CD4-positive, alpha-beta memory T cell (primary cell): ENCODE measurements around the gene MNAT1. TPM values are rescaled to one million over a fixed set of nuclear protein-coding genes. Genes with fewer than 3 reads are reported as not detected.

Experiments used
- CTCF ChIA-PET: fragments of 350-600 bp; sonication (Branson Sonifier 250); formaldehyde crosslinking; loops from one replicate; lab custom pipeline; 2021; ENCODE audit warnings: inconsistent platforms; ENCODE audit not compliant: partially characterized antibody; lab: Charles Lee
- POLR2A ChIA-PET: fragments of 350-600 bp; sonication (Branson Sonifier 250); formaldehyde crosslinking; loops from one replicate; lab custom pipeline; 2021; ENCODE audit not compliant: partially characterized antibody; lab: Charles Lee
- DNase-seq, 5 donors: peaks; one replicate each; pipeline versions ENCODE4 v3.0.0 to v3.0.0-alpha.2; 2020 to 2022; ENCODE audit warnings: mixed read lengths in 1 of 5
- H3K27ac ChIP-seq: one replicate; pipeline ENCODE4 v1.7.0; 2013; ENCODE audit warnings: low read depth, low read length
- H3K27me3 ChIP-seq: 2 replicates; pipeline ENCODE4 v1.7.0; 2013; ENCODE audit warnings: mild to moderate bottlenecking, low read length, moderate library complexity; ENCODE audit not compliant: insufficient read depth
- H3K36me3 ChIP-seq: 2 replicates; pipeline ENCODE4 v1.7.0; 2013; ENCODE audit warnings: mild to moderate bottlenecking, low read length, moderate library complexity; ENCODE audit not compliant: insufficient read depth
- H3K4me1 ChIP-seq: 2 replicates; pipeline ENCODE4 v1.7.0; 2013; ENCODE audit warnings: mild to moderate bottlenecking, low read length, moderate library complexity; ENCODE audit not compliant: insufficient read depth
- H3K4me3 ChIP-seq, 2 donors: one replicate each; pipeline ENCODE4 v1.7.0; 2013; ENCODE audit warnings: low read length in 2 of 2, mild to moderate bottlenecking in 1 of 2
- H3K9me3 ChIP-seq, 2 donors: one replicate each; pipeline ENCODE4 v1.7.0; 2013; ENCODE audit warnings: low read length in 2 of 2, control low read depth in 1 of 2; ENCODE audit not compliant: control insufficient read depth in 1 of 2
- H3K27ac Mint-ChIP-seq, 7 donors: one replicate each; pipeline ENCODE4 v1.8.0; 2020 to 2021; ENCODE audit warnings: mixed read lengths in 7 of 7, mild to moderate bottlenecking in 6 of 7, inconsistent platforms in 3 of 7, moderate library complexity in 3 of 7
- H3K27me3 Mint-ChIP-seq, 2 donors: one replicate each; pipeline ENCODE4 v1.8.0; 2020 to 2021; ENCODE audit warnings: mixed read lengths in 2 of 2
- H3K36me3 Mint-ChIP-seq, 2 donors: one replicate each; pipeline ENCODE4 v1.8.0; 2020 to 2021; ENCODE audit warnings: mixed read lengths in 2 of 2, inconsistent platforms in 1 of 2, mild to moderate bottlenecking in 1 of 2
- H3K4me1 Mint-ChIP-seq, 4 donors: one replicate each; pipeline ENCODE4 v1.8.0; 2020 to 2021; ENCODE audit warnings: mixed read lengths in 4 of 4, mild to moderate bottlenecking in 1 of 4
- H3K4me3 Mint-ChIP-seq, 8 donors: one replicate each; pipeline ENCODE4 v1.8.0; 2020 to 2021; ENCODE audit warnings: mixed read lengths in 8 of 8, mild to moderate bottlenecking in 7 of 8, moderate library complexity in 6 of 8, inconsistent platforms in 3 of 8
- H3K9me3 Mint-ChIP-seq, 8 donors: one replicate each; pipeline ENCODE4 v1.8.0; 2020 to 2021; ENCODE audit warnings: mixed read lengths in 8 of 8, mild to moderate bottlenecking in 5 of 8, inconsistent platforms in 3 of 8, moderate library complexity in 1 of 8
- intact Hi-C: fragments of 100-400 bp; cut with micrococcal nuclease; formaldehyde crosslinking; loops from one replicate; pipeline ENCODE4 v1.15.1; 2023
- polyA plus RNA-seq, 2 donors: library from polyadenylated mRNA; unstranded; fragments of 300-500 nt; fragmentation: Illumina TruSeq; gene quantifications; one replicate each; pipeline ENCODE4 v1.2.3, GENCODE V29; 2021
- total RNA-seq, 2 experiments: library from RNA; stranded (reverse); gene quantifications; one replicate each; pipeline ENCODE4 v1.2.3, GENCODE V29; 2021

MNAT1 gene
- total and polyA plus RNA-seq, 4 experiments from 2014 or later, result 12.6 to 28.7 (median 16.0) TPM

DNA sequence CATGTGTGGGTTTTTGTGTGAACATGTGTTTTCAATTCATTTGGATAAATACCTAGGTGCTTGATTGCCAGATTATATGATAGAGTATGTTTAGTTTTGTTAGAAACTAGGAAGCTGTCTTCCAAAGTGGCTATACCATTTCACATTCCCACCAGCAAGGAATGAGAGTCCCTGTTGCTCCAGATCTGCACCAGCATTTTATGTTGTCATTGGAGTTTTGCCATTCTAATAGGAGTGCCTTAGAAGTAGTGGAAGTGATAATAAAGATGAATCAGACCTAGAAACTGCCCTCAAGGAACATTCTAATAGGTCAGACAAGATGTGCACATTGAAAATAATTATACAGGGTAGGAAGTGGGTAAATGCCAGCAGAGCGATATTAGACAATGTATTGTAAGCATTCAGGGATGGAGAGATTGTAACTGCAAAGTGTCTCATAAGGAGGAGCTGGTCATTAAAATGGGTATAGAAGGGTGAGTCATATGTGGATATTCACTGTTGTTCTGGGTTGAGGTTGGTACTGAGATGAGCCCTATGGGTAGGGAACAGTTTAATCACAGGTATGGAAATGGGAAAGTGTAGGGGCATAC is 71.4 kb downstream of the MNAT1 start:
- Histone ChIP-seq H3K4me3 (no peak overlapping the region), H3K36me3 (no peaks in the 10 kb centered on the region), H3K9me3 (no peaks in the 10 kb centered on the region), H3K27me3 (no peaks in the 10 kb centered on the region), H3K4me1 (no peaks in the 10 kb centered on the region), H3K27ac (no peak overlapping the region)
- H3K9me3 Mint-ChIP-seq, result peaks cover 0 to 2% (median 0%) of the 10 kb centered on the region in 8 donors
- no peaks in the 10 kb centered on the region for H3K27me3 Mint-ChIP-seq
- CTCF ChIA-PET, result no interaction called here
- intact Hi-C loops, result no loop called here
- no peak for DNase-seq
- H3K36me3 Mint-ChIP-seq, result peaks cover 16 to 19% of the 10 kb centered on the region in 2 donors
- POLR2A ChIA-PET, result no interaction called here
- no peaks in the 10 kb centered on the region for H3K4me1 Mint-ChIP-seq
- no peak overlapping the region for H3K4me3 Mint-ChIP-seq
- no peak overlapping the region for H3K27ac Mint-ChIP-seq

DNA sequence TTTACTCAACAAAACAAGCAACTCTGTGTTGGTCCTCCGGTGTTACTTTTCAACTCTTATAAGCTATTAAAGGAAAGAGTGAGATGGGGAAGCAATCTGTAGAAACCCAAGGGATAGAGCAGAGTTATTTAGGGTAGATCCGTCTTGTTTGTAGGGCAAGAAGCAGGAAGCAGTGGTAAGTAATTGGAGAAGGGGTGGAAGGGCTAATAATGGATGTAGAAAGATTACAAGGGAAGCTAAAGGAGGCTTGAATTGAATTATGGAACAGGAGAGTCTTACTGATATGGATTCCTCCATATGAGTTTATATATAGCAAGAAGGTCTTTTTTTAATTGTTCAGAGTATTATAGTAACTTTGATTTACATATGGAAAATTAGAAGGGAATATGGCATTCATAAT is 72.7 kb downstream of the MNAT1 start:
- DNase-seq, result no peak
- intact Hi-C loops, result no loop called here
- Mint-ChIP-seq H3K9me3 (peaks cover 0 to 2% (median 0%) of the 10 kb centered on the region in 8 donors), H3K4me1 (no peaks in the 10 kb centered on the region), H3K4me3 (no peak overlapping the region), H3K27me3 (no peaks in the 10 kb centered on the region), H3K27ac (no peak overlapping the region), H3K36me3 (peaks cover 19 to 24% of the 10 kb centered on the region in 2 donors)
- ChIA-PET POLR2A (no interaction called here), CTCF (no interaction called here)
- no peaks in the 10 kb centered on the region for H3K27me3 ChIP-seq
- H3K4me1 ChIP-seq, result no peaks in the 10 kb centered on the region
- H3K9me3 ChIP-seq, result no peaks in the 10 kb centered on the region
- peaks cover 4% of the 10 kb centered on the region for H3K36me3 ChIP-seq
- H3K27ac ChIP-seq, result no peak overlapping the region
- no peak overlapping the region for H3K4me3 ChIP-seq

GRCh38 chr14:60807971-60808370 is 73.4 kb downstream of the MNAT1 start:
- H3K27ac ChIP-seq, result no peak overlapping the region
- DNase-seq, result no peak
- intact Hi-C loops, result no loop called here
- no peak overlapping the region for H3K27ac Mint-ChIP-seq
- no peak overlapping the region for H3K4me3 Mint-ChIP-seq
- H3K27me3 Mint-ChIP-seq, result no peaks in the 10 kb centered on the region
- POLR2A ChIA-PET, result no interaction called here
- H3K36me3 ChIP-seq, result peaks cover 6% of the 10 kb centered on the region
- H3K9me3 ChIP-seq, result no peaks in the 10 kb centered on the region
- peaks cover 25 to 27% of the 10 kb centered on the region in 2 donors for H3K36me3 Mint-ChIP-seq
- H3K4me1 ChIP-seq, result no peaks in the 10 kb centered on the region
- no peaks in the 10 kb centered on the region for H3K27me3 ChIP-seq
- CTCF ChIA-PET, result no interaction called here
- peaks cover 0 to 2% (median 0%) of the 10 kb centered on the region in 8 donors for H3K9me3 Mint-ChIP-seq
- H3K4me3 ChIP-seq, result no peak overlapping the region
- peaks cover 0 to 2% (median 0%) of the 10 kb centered on the region in 4 donors for H3K4me1 Mint-ChIP-seq

DNA sequence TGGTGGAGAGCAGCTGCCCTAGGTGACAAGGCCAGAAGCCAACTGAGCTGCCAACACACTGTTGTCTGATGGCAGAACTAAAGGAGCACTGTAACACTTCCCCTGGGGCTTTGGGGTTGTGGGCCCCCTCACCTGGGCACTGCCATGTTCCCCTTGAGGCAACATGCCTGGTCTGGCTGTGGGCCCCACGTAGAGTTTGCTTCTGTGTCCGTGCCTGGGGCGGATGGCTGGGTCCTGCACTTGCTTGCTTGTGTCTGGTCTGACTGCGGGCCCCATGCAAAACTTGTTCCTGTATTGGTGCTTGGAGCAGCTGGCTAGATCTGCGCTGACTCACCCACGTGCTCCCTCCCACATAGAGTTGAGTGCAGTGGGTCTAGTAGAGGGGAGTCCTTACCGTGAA is 78.4 kb downstream of the MNAT1 start:
- DNase-seq, result no peak
- no peak overlapping the region for H3K4me3 ChIP-seq
- no peak overlapping the region for H3K27ac ChIP-seq
- no peaks in the 10 kb centered on the region for H3K9me3 ChIP-seq
- Mint-ChIP-seq H3K36me3 (peaks cover 32% of the 10 kb centered on the region in 2 donors), H3K4me3 (no peak overlapping the region), H3K4me1 (peaks cover 0 to 2% (median under 1%) of the 10 kb centered on the region in 4 donors), H3K27me3 (no peaks in the 10 kb centered on the region), H3K27ac (no peak overlapping the region), H3K9me3 (peaks cover 0 to 2% (median 0%) of the 10 kb centered on the region in 8 donors)
- ChIA-PET CTCF (no interaction called here), POLR2A (no interaction called here)
- H3K27me3 ChIP-seq, result no peaks in the 10 kb centered on the region
- H3K4me1 ChIP-seq, result no peaks in the 10 kb centered on the region
- intact Hi-C loops, result no loop called here
- H3K36me3 ChIP-seq, result peaks cover 6% of the 10 kb centered on the region

- peaks cover 0 to 2% (median under 1%) of the 10 kb centered on the region in 4 donors for H3K4me1 Mint-ChIP-seq
- peaks cover 6% of the 10 kb centered on the region for H3K36me3 ChIP-seq
- H3K27ac ChIP-seq, result no peak overlapping the region
- peaks cover 32 to 34% of the 10 kb centered on the region in 2 donors for H3K36me3 Mint-ChIP-seq
- H3K4me3 Mint-ChIP-seq, result no peak overlapping the region
- no peak overlapping the region for H3K27ac Mint-ChIP-seq
- no peaks in the 10 kb centered on the region for H3K27me3 Mint-ChIP-seq
- no peak for DNase-seq
- H3K4me3 ChIP-seq, result no peak overlapping the region
- peaks cover 0 to 2% (median 0%) of the 10 kb centered on the region in 8 donors for H3K9me3 Mint-ChIP-seq
- no peaks in the 10 kb centered on the region for H3K27me3 ChIP-seq
- no peaks in the 10 kb centered on the region for H3K4me1 ChIP-seq
- intact Hi-C loops, result no loop called here
- ChIA-PET POLR2A (no interaction called here), CTCF (no interaction called here)
- no peaks in the 10 kb centered on the region for H3K9me3 ChIP-seq
Observed at GRCh38 chr14:60815371-60815770, 80.8 kb downstream of the MNAT1 start.

- H3K27me3 Mint-ChIP-seq, result no peaks in the 10 kb centered on the region
- no peaks in the 10 kb centered on the region for H3K9me3 Mint-ChIP-seq
- Histone ChIP-seq H3K27ac (no peak overlapping the region), H3K36me3 (peaks cover 4% of the 10 kb centered on the region), H3K4me3 (no peak overlapping the region), H3K27me3 (no peaks in the 10 kb centered on the region), H3K9me3 (no peaks in the 10 kb centered on the region), H3K4me1 (no peaks in the 10 kb centered on the region)
- POLR2A ChIA-PET, result no interaction called here
- no peak overlapping the region for H3K27ac Mint-ChIP-seq
- intact Hi-C loops, result no loop called here
- peaks cover 0 to 2% (median under 1%) of the 10 kb centered on the region in 4 donors for H3K4me1 Mint-ChIP-seq
- CTCF ChIA-PET, result no interaction called here
- DNase-seq, result no peak
- peaks cover 31 to 32% of the 10 kb centered on the region in 2 donors for H3K36me3 Mint-ChIP-seq
- H3K4me3 Mint-ChIP-seq, result no peak overlapping the region
Observed at GRCh38 chr14:60817113-60817512, 82.6 kb downstream of the MNAT1 start.

GRCh38 chr14:60819575-60819974 is 85.0 kb downstream of the MNAT1 start:
- POLR2A ChIA-PET, result no interaction called here

More at GRCh38 chr14:60819575-60819974, 85.0 kb downstream of the MNAT1 start:
- Histone ChIP-seq H3K4me1 (no peaks in the 10 kb centered on the region), H3K36me3 (no peaks in the 10 kb centered on the region), H3K4me3 (no peak overlapping the region), H3K27ac (no peak overlapping the region), H3K9me3 (no peaks in the 10 kb centered on the region), H3K27me3 (no peaks in the 10 kb centered on the region)
- Mint-ChIP-seq H3K9me3 (no peaks in the 10 kb centered on the region), H3K36me3 (peaks cover 14 to 15% of the 10 kb centered on the region in 2 donors), H3K4me1 (peaks cover 0 to 2% (median under 1%) of the 10 kb centered on the region in 4 donors), H3K27me3 (no peaks in the 10 kb centered on the region), H3K4me3 (no peak overlapping the region), H3K27ac (no peak overlapping the region)
- no peak for DNase-seq
- intact Hi-C loops, result no loop called here
- CTCF ChIA-PET, result no interaction called here
